Measurements from ENCODE around the gene MSANTD1. TPM values are rescaled to one million over a fixed set of nuclear protein-coding genes. Genes with fewer than 3 reads are reported as not detected.

Gene MSANTD1
- total RNA-seq, 1 experiment from 2014 or later, result 0.71 TPM

GRCh38 chr4:3255611-3256186 is 6.7 kb downstream of the MSANTD1 start:
- Histone ChIP-seq H3K9me2 (ENCODE audit: insufficient read depth) (no peaks in the 10 kb centered on the region), H3K27me3 (ENCODE audit: insufficient read depth, low read length) (no peaks in the 10 kb centered on the region), H3K9me3 (ENCODE audit: control insufficient read depth in 1 of 2, insufficient read depth in 1 of 2, low read depth in 1 of 2, low read length in 2 of 2) (no peaks in the 10 kb centered on the region), H3K27ac (ENCODE audit: low read depth, low read length) (no peak overlapping the region), H3K4me1 (ENCODE audit: control insufficient read depth in 1 of 2, insufficient read depth in 2 of 2, low read length in 2 of 2) (no peaks in the 10 kb centered on the region), H3K4me2 (ENCODE audit: low read length) (no peak overlapping the region), H2AFZ (ENCODE audit: low read depth, low read length, poor library complexity, severe bottlenecking) (no peak overlapping the region), H3K79me2 (ENCODE audit: insufficient read depth, low read length) (no peaks in the 10 kb centered on the region), H3K36me3 (ENCODE audit: control insufficient read depth in 1 of 2, insufficient read depth in 2 of 2, low read length in 2 of 2) (no peaks in the 10 kb centered on the region), H3K4me3 (replicated peaks in 1 of 2; ENCODE audit: low read depth in 1 of 2, low read length in 2 of 2) (no peak overlapping the region), H4K20me1 (ENCODE audit: insufficient read depth) (no peaks in the 10 kb centered on the region), H3K9ac (ENCODE audit: low read length) (no peak overlapping the region)
- BruUV-seq (replicated peaks), result no TSS peak
- intact Hi-C loops (cut with micrococcal nuclease), result no loop called here
- ATAC-seq (no peak), DNase-seq (ENCODE audit: low read depth, low spot score) (no peak)
- POLR2A ChIA-PET, result no interaction called here
- RAD21 ChIA-PET (ENCODE audit: low non-redundant PET in 1 of 2, low total read pairs in 2 of 2, uncharacterized antibody in 2 of 2, unreplicated experiment in 2 of 2), result no interaction called here
- TF ChIP-seq JUND (IDR thresholded peaks at IDR 0.05) (no peak), CTCF (IDR thresholded peaks at IDR 0.05 in 2 of 3, conservative IDR thresholded peaks at IDR 0.05 in 1 of 3; ENCODE audit: borderline replicate concordance in 1 of 3, insufficient read depth in 1 of 3, low read depth in 2 of 3, low read length in 2 of 3) (no peak), SRF (IDR thresholded peaks at IDR 0.05; ENCODE audit: low read depth) (no peak), POLR2AphosphoS5 (IDR thresholded peaks at IDR 0.05; ENCODE audit: low read depth, low read length) (no peak), EGR1 (IDR thresholded peaks at IDR 0.05; ENCODE audit: low read depth) (no peak), ELF1 (IDR thresholded peaks at IDR 0.05; ENCODE audit: borderline replicate concordance, low read depth) (no peak), SIN3A (IDR thresholded peaks at IDR 0.05; ENCODE audit: low read depth) (no peak), POLR2A (IDR thresholded peaks at IDR 0.05; ENCODE audit: borderline replicate concordance, extremely low read depth, insufficient read depth, insufficient read length) (no peak), FOSL1 (IDR thresholded peaks at IDR 0.05; ENCODE audit: low read depth) (no peak), RAD21 (IDR thresholded peaks at IDR 0.05; ENCODE audit: low read depth) (no peak), YY1 (IDR thresholded peaks at IDR 0.05; ENCODE audit: extremely low read depth, insufficient replicate concordance, low read depth, low read length) (no peak), SP1 (IDR thresholded peaks at IDR 0.05; ENCODE audit: low read depth) (no peak), TCF7L2 (IDR thresholded peaks at IDR 0.05; ENCODE audit: borderline replicate concordance, extremely low read depth, insufficient read depth, insufficient read length) (no peak), EZH2phosphoT487 (IDR thresholded peaks at IDR 0.05; ENCODE audit: borderline replicate concordance) (no peak), CEBPB (IDR thresholded peaks at IDR 0.05; ENCODE audit: low read depth) (no peak), EZH2 (IDR thresholded peaks at IDR 0.05) (no peak), ZBTB33 (IDR thresholded peaks at IDR 0.05; ENCODE audit: extremely low read depth, insufficient replicate concordance, low read length) (no peak), ZFX (IDR thresholded peaks at IDR 0.05) (no peak)
- TF ChIP-seq, protein P1, sequence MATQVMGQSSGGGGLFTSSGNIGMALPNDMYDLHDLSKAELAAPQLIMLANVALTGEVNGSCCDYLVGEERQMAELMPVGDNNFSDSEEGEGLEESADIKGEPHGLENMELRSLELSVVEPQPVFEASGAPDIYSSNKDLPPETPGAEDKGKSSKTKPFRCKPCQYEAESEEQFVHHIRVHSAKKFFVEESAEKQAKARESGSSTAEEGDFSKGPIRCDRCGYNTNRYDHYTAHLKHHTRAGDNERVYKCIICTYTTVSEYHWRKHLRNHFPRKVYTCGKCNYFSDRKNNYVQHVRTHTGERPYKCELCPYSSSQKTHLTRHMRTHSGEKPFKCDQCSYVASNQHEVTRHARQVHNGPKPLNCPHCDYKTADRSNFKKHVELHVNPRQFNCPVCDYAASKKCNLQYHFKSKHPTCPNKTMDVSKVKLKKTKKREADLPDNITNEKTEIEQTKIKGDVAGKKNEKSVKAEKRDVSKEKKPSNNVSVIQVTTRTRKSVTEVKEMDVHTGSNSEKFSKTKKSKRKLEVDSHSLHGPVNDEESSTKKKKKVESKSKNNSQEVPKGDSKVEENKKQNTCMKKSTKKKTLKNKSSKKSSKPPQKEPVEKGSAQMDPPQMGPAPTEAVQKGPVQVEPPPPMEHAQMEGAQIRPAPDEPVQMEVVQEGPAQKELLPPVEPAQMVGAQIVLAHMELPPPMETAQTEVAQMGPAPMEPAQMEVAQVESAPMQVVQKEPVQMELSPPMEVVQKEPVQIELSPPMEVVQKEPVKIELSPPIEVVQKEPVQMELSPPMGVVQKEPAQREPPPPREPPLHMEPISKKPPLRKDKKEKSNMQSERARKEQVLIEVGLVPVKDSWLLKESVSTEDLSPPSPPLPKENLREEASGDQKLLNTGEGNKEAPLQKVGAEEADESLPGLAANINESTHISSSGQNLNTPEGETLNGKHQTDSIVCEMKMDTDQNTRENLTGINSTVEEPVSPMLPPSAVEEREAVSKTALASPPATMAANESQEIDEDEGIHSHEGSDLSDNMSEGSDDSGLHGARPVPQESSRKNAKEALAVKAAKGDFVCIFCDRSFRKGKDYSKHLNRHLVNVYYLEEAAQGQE (IDR thresholded peaks at IDR 0.05; ENCODE audit: low read depth), result no peak
- TF ChIP-seq, protein P2, sequence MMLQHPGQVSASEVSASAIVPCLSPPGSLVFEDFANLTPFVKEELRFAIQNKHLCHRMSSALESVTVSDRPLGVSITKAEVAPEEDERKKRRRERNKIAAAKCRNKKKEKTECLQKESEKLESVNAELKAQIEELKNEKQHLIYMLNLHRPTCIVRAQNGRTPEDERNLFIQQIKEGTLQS (IDR thresholded peaks at IDR 0.05), result no peak
- CTCF ChIA-PET, result no interaction called here

All from HCT116 (cell line).